NCI-H774 (cell line): Measurements from ENCODE around the gene MB21D2.

Source experiments
- DNase-seq: peaks from one replicate; lab custom pipeline; 2025; lab: John Stamatoyannopoulos, UW

MB21D2 gene

GRCh38 chr3:192923731-192924130 is 6.1 kb upstream of the MB21D2 start:
- DNase-seq = no peak

GRCh38 chr3:192921793-192922192 is 4.1 kb upstream of the MB21D2 start:
- DNase-seq = no peak

GRCh38 chr3:192920411-192920810 is 2.8 kb upstream of the MB21D2 start:
- DNase-seq = no peak

GRCh38 chr3:192919901-192920300 is 2.2 kb upstream of the MB21D2 start:
- DNase-seq = no peak

GRCh38 chr3:192918275-192918588 is 576 bp upstream of the MB21D2 start:
- DNase-seq = no peak

GRCh38 chr3:192917028-192917403 is 640 bp downstream of the MB21D2 start:
- DNase-seq = peak; percentile 71

- no peak for DNase-seq
Measured at GRCh38 chr3:192916371-192917027, 1.2 kb downstream of the MB21D2 start.

GRCh38 chr3:192915722-192916121 is 1.9 kb downstream of the MB21D2 start:
- no peak for DNase-seq

- peak; percentile 51 for DNase-seq
Measured at GRCh38 chr3:192915304-192915703, 2.4 kb downstream of the MB21D2 start.

GRCh38 chr3:192914848-192915247 is 2.8 kb downstream of the MB21D2 start:
- peak; percentile 51 for DNase-seq

GRCh38 chr3:192913540-192913939 is 4.1 kb downstream of the MB21D2 start:
- no peak for DNase-seq

GRCh38 chr3:192911293-192911692 is 6.4 kb downstream of the MB21D2 start:
- no peak for DNase-seq

GRCh38 chr3:192907784-192908183 is 9.9 kb downstream of the MB21D2 start:
- no peak for DNase-seq

- peak; percentile 26 for DNase-seq
Measured at GRCh38 chr3:192906940-192907339, 10.7 kb downstream of the MB21D2 start.

- DNase-seq = no peak
Measured at GRCh38 chr3:192905980-192906678, 11.5 kb downstream of the MB21D2 start.

- peak; percentile 42 for DNase-seq
Measured at GRCh38 chr3:192904632-192905289, 12.9 kb downstream of the MB21D2 start.

- DNase-seq = no peak
Measured at GRCh38 chr3:192902549-192902948, 15.1 kb downstream of the MB21D2 start.

GRCh38 chr3:192901435-192901834 is 16.2 kb downstream of the MB21D2 start:
- no peak for DNase-seq

- no peak for DNase-seq
Measured at GRCh38 chr3:192899540-192899982, 18.1 kb downstream of the MB21D2 start.

GRCh38 chr3:192897005-192897404 is 20.7 kb downstream of the MB21D2 start:
- DNase-seq = no peak

GRCh38 chr3:192896208-192896607 is 21.4 kb downstream of the MB21D2 start:
- DNase-seq = no peak

- no peak for DNase-seq
Measured at GRCh38 chr3:192894676-192895075, 23.0 kb downstream of the MB21D2 start.

- no peak for DNase-seq
Measured at GRCh38 chr3:192892981-192893700, 24.5 kb downstream of the MB21D2 start.
